Caco-2 (cell line): ENCODE measurements around the gene SLC24A4. TPM values are rescaled to one million over a fixed set of nuclear protein-coding genes. Genes with fewer than 3 reads are reported as not detected.

Experiments used
- BruUV-seq: library from RNA; stranded (reverse); fragments of 400-500 nt; replicated peaks from 2 replicates; lab custom pipeline; 2021; lab: Mats Ljungman, UMichigan
- CTCF ChIA-PET: fragments of 300-600 bp; sonication (Branson Sonifier 250); formaldehyde crosslinking; loops from one replicate; lab custom pipeline; 2022; ENCODE audit warnings: antibody characterized with exemption; lab: Charles Lee
- POLR2A ChIA-PET: fragments of 300-600 bp; sonication (Branson Sonifier 250); formaldehyde crosslinking; loops from one replicate; lab custom pipeline; 2022; ENCODE audit warnings: antibody characterized with exemption; lab: Charles Lee
- DNase-seq, 2 experiments: peaks; one replicate each; pipeline versions ENCODE4 v3.0.0 to v3.0.0-alpha.2; 2020 to 2022
- H3K27me3 ChIP-seq: replicated peaks from 2 replicates; pipeline ENCODE4 v1.6.0; 2011; ENCODE audit warnings: low read length; ENCODE audit not compliant: control insufficient read depth, insufficient read depth
- H3K36me3 ChIP-seq: 2 replicates; pipeline ENCODE4 v1.5.1; 2011; ENCODE audit warnings: low read length; ENCODE audit not compliant: control insufficient read depth, insufficient read depth
- H3K4me1 ChIP-seq: fragments of 250-450 bp; sonication (Bioruptor Pico); 2 replicates; pipeline ENCODE4 v1.5.1; 2020; ENCODE audit warnings: mild to moderate bottlenecking
- H3K4me3 ChIP-seq: 2 replicates; pipeline ENCODE4 v1.5.1; 2011; ENCODE audit warnings: low read depth, mild to moderate bottlenecking, control low read depth, low read length
- H3K9me3 ChIP-seq: fragments of 250-450 bp; sonication (Bioruptor Pico); 2 replicates; pipeline ENCODE4 v1.5.1; 2020; ENCODE audit warnings: mild to moderate bottlenecking, moderate library complexity
- H3K27ac Mint-ChIP-seq: one replicate; pipeline ENCODE4 v1.8.0; 2022; ENCODE audit warnings: mixed read lengths; ENCODE audit not compliant: unreplicated experiment
- H3K27me3 Mint-ChIP-seq: one replicate; pipeline ENCODE4 v1.8.0; 2022; ENCODE audit warnings: mixed read lengths; ENCODE audit not compliant: insufficient read depth, unreplicated experiment
- H3K36me3 Mint-ChIP-seq: one replicate; pipeline ENCODE4 v1.8.0; 2022; ENCODE audit warnings: mild to moderate bottlenecking, mixed read lengths; ENCODE audit not compliant: insufficient read depth, unreplicated experiment
- H3K4me1 Mint-ChIP-seq: one replicate; pipeline ENCODE4 v1.8.0; 2022; ENCODE audit warnings: low read depth, mixed read lengths; ENCODE audit not compliant: unreplicated experiment
- H3K4me3 Mint-ChIP-seq: one replicate; pipeline ENCODE4 v1.8.0; 2022; ENCODE audit warnings: mild to moderate bottlenecking, moderate library complexity, mixed read lengths; ENCODE audit not compliant: unreplicated experiment
- H3K9me3 Mint-ChIP-seq: one replicate; pipeline ENCODE4 v1.8.0; 2022; ENCODE audit warnings: mixed read lengths; ENCODE audit not compliant: unreplicated experiment
- intact Hi-C: fragments of 100-400 bp; cut with micrococcal nuclease; formaldehyde crosslinking; loops from one replicate; pipeline ENCODE4 v1.10.0; 2022; ENCODE audit not compliant: unreplicated experiment
- total RNA-seq: library from RNA; stranded (reverse); gene quantifications from 2 replicates; pipeline ENCODE4 v1.2.3, GENCODE V29; 2022
- TF ChIP-seq, protein P1 (sequence below), 2 experiments: fragments of 200-600 bp in 1 of 2; IDR thresholded peaks; 1 replicate in 1 of 2; 2 replicates in 1 of 2; pipeline versions ENCODE4 v1.5.1 to v1.8.0; 2011 to 2022; ENCODE audit warnings: antibody characterized with exemption in 1 of 2, control low read depth in 1 of 2, inconsistent platforms in 1 of 2, low read depth in 1 of 2, low read length in 1 of 2, mild to moderate bottlenecking in 1 of 2, moderate library complexity in 1 of 2; ENCODE audit not compliant: insufficient read depth in 1 of 2, severe bottlenecking in 1 of 2, unreplicated experiment in 1 of 2

Gene SLC24A4
- total RNA-seq, 1 experiment from 2014 or later = not detected

DNA sequence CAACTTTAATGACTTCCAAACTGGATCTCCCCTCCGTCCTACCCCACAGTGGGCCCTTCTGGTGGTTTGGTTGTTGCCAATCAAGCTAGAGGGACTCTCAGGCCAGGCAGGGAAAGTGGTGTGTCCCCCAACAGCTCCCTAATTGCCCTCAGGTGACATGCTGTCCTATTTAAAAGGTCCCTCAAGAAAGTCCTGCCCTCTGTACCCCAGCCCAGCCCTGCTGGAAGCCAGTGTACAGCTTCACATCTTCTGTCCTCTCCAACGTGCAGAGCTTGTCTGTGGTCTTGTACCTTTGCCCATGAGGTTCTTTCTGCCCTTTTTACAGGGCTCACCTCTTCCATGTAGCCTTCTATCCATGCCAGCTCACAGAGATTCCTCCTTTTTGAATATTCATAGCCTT, 194.8 kb downstream of the SLC24A4 start:
- TF ChIP-seq, protein P1, sequence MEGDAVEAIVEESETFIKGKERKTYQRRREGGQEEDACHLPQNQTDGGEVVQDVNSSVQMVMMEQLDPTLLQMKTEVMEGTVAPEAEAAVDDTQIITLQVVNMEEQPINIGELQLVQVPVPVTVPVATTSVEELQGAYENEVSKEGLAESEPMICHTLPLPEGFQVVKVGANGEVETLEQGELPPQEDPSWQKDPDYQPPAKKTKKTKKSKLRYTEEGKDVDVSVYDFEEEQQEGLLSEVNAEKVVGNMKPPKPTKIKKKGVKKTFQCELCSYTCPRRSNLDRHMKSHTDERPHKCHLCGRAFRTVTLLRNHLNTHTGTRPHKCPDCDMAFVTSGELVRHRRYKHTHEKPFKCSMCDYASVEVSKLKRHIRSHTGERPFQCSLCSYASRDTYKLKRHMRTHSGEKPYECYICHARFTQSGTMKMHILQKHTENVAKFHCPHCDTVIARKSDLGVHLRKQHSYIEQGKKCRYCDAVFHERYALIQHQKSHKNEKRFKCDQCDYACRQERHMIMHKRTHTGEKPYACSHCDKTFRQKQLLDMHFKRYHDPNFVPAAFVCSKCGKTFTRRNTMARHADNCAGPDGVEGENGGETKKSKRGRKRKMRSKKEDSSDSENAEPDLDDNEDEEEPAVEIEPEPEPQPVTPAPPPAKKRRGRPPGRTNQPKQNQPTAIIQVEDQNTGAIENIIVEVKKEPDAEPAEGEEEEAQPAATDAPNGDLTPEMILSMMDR (IDR thresholded peaks at IDR 0.05; ENCODE audit: insufficient read depth in 1 of 2, low read depth in 1 of 2, low read length in 1 of 2, severe bottlenecking in 1 of 2, unreplicated experiment in 1 of 2) = no peak
- Mint-ChIP-seq H3K27ac (no peak overlapping the region), H3K9me3 (peaks cover 10% of the 10 kb centered on the region), H3K4me3 (no peak overlapping the region), H3K27me3 (no peaks in the 10 kb centered on the region), H3K4me1 (peaks cover 5% of the 10 kb centered on the region), H3K36me3 (peaks cover 12% of the 10 kb centered on the region)
- CTCF ChIA-PET = no interaction called here
- Histone ChIP-seq H3K27me3 (no peaks in the 10 kb centered on the region), H3K36me3 (no peaks in the 10 kb centered on the region), H3K4me3 (no peak overlapping the region), H3K9me3 (no peaks in the 10 kb centered on the region), H3K4me1 (peaks cover 7% of the 10 kb centered on the region; the same call in 1 of the 2 replicates)
- DNase-seq = no peak
- POLR2A ChIA-PET = no interaction called here
- BruUV-seq = no TSS peak
- intact Hi-C loops = no loop called here

DNA sequence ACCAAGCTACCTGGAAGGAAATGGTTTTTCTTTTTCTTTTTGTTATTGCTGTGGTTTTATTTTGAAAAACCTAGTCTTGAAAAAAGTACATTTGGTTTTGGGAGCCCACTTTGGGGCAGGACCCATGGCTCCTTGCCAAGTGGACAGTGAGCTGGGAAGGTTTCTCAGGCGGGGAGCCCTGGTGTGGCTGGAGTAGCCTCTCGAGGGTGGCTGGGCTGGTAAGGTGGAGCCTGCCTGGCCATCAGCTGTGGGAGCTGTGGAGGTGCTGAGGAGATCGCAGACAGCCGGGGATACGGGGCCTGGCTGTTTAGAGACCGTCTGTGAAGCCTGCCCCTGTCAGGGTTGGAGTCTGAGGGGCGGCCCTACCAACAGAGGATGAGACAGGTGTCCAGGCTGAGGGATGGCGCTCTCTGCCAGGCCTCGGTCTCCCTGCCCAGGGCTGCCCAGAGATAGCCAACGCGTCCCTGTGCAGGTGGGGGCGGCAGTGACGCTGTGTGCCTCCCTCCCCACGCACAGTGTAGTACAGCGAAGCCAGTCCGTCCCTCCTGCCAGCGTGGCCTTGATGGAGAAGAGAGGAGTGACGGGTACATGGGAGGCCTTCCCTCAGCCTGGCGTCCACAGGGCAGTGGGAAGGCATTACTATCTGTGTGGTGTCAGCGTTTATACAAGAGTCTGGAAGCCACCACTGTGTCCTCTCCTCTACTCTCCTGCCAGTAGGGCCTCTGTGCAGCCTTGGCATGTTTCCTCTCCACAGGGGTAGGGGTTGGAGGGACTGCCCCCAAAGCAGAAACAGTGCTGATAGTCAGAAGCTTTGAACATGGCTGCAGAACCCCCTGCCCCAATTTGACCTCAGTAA, 196.5 kb downstream of the SLC24A4 start:
- H3K27ac Mint-ChIP-seq = no peak overlapping the region
- no peaks in the 10 kb centered on the region for H3K9me3 ChIP-seq
- no peak overlapping the region for H3K4me3 Mint-ChIP-seq
- no peaks in the 10 kb centered on the region for H3K36me3 ChIP-seq
- TF ChIP-seq, protein P1 (IDR thresholded peaks at IDR 0.05; ENCODE audit: insufficient read depth in 1 of 2, low read depth in 1 of 2, low read length in 1 of 2, severe bottlenecking in 1 of 2, unreplicated experiment in 1 of 2) = no peak
- H3K4me1 Mint-ChIP-seq = peaks cover 5% of the 10 kb centered on the region
- H3K27me3 ChIP-seq = no peaks in the 10 kb centered on the region
- BruUV-seq = no TSS peak
- CTCF ChIA-PET = no interaction called here
- intact Hi-C loops = no loop called here
- no peak overlapping the region for H3K4me3 ChIP-seq
- POLR2A ChIA-PET = no interaction called here
- H3K27me3 Mint-ChIP-seq = no peaks in the 10 kb centered on the region
- peaks cover 1% of the 10 kb centered on the region; the same call in 1 of the 2 replicates for H3K4me1 ChIP-seq
- no peak for DNase-seq
- peaks cover 10% of the 10 kb centered on the region for H3K9me3 Mint-ChIP-seq
- peaks cover 12% of the 10 kb centered on the region for H3K36me3 Mint-ChIP-seq

DNA sequence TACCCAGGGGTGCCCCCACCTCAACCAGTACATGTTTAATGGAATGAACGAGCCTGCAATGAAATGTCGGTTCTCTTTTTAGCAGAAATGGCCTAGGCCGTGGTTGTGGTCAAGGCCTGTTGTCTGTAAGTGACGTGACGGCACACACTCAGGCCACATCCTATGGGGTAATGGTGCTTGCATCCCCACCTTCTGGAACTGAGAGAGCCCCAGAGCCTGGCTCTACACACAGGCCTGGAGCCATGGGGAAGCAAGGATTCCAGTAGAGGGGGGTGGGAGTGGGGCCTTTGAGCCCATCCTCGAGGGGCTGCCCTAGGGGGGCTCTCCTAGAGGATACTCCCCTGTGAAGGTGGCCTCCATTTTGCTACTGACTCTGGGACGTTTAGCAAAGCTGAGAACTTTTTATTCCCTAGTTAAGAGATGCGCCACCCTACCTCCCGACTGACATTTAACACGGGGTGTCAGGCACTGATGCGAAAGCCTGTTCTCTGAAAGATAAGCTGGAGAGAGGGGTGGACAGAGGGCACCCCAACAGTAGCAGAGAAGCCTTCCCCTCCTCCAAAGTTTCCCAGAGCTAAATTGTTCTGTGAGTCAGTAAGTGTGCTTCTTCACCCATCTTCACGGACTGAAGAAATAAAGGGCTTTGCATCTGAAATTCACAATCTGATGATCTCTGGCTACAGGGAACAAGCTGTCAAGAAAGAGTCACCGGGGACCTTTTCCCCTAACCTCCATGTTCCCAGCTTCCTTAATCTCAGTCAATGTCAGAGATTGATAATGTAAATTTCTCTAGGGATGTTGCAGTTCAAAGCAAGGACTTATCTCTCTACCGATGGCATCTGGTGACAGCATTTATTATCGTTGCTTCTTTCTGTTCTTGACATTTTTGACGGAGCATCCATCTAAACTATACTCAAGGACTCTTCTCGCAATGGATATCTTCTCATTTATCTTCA, 197.4 kb downstream of the SLC24A4 start:
- DNase-seq = no peak
- Mint-ChIP-seq H3K27ac (no peak overlapping the region), H3K36me3 (peaks cover 12% of the 10 kb centered on the region), H3K4me1 (peaks cover 5% of the 10 kb centered on the region), H3K27me3 (no peaks in the 10 kb centered on the region), H3K4me3 (no peak overlapping the region), H3K9me3 (peaks cover 10% of the 10 kb centered on the region)
- Histone ChIP-seq H3K4me3 (no peak overlapping the region), H3K27me3 (no peaks in the 10 kb centered on the region), H3K9me3 (no peaks in the 10 kb centered on the region), H3K4me1 (no peaks in the 10 kb centered on the region), H3K36me3 (no peaks in the 10 kb centered on the region)
- TF ChIP-seq, protein P1 (IDR thresholded peaks at IDR 0.05; ENCODE audit: insufficient read depth in 1 of 2, low read depth in 1 of 2, low read length in 1 of 2, severe bottlenecking in 1 of 2, unreplicated experiment in 1 of 2) = no peak
- intact Hi-C loops = no loop called here
- ChIA-PET CTCF (no interaction called here), POLR2A (no interaction called here)
- BruUV-seq = no TSS peak
